Mucosa of descending colon (tissue), 3 donors: ENCODE data around the gene IFNGR2. TPM values are rescaled to one million over a fixed set of nuclear protein-coding genes. Genes with fewer than 3 reads are reported as not detected.
"Not testable (repeated sequence)": the region's sequence is repeated elsewhere in the genome, so short reads cannot be mapped to it uniquely, and the experiment has no call there.

ENCODE experiments used
- ATAC-seq: fragments of 200-7000 bp; cut with Tn5 transposase; one replicate; pipeline ENCODE4 v1.9.1; 2020; ENCODE audit warnings: mild to moderate bottlenecking, moderate library complexity
- DNase-seq, 3 donors: peaks; one replicate each; pipeline ENCODE4 v3.0.0-alpha.2; 2020
- H3K36me3 ChIP-seq: fragments of 200-600 bp; one replicate; pipeline ENCODE4 v1.8.0; 2021; ENCODE audit warnings: low read depth, mild to moderate bottlenecking
- H3K4me1 ChIP-seq: fragments of 200-600 bp; one replicate; pipeline ENCODE4 v1.8.0; 2021; ENCODE audit warnings: low read depth, mild to moderate bottlenecking
- H3K4me3 ChIP-seq: fragments of 200-600 bp; one replicate; pipeline ENCODE4 v1.8.0; 2021; ENCODE audit warnings: mild to moderate bottlenecking
- H3K9me3 ChIP-seq: fragments of 200-600 bp; one replicate; pipeline ENCODE4 v1.8.0; 2021; ENCODE audit warnings: mild to moderate bottlenecking
- CTCF ChIP-seq: fragments of 200-600 bp; IDR thresholded peaks from one replicate; pipeline ENCODE4 v1.8.0; 2022; ENCODE audit warnings: antibody characterized with exemption, mild to moderate bottlenecking
- intact Hi-C, 2 donors: fragments of 100-400 bp; cut with DNase I in 1 of 2; cut with micrococcal nuclease in 1 of 2; formaldehyde crosslinking; loops; one replicate each; pipeline versions ENCODE4 v1.11.0 to v1.11.1; 2022; cut with DNase I, micrococcal nuclease
- total RNA-seq, 3 donors: library from RNA; stranded (reverse); fragmentation: NEBNext Ultra II Directional in 2 of 3; extraction: Animal tissue kit (Norgen Biotek cat#: 25700) in 2 of 3; gene quantifications; one replicate each; pipeline versions ENCODE4 v1.2.1 to v1.2.4, GENCODE V29; 2021 to 2023
- donor health status: DM: no; HTN: no; CAD: no; lungs with moderate emphysema.
- donor health status: DM: no; HTN: no; CAD: no.
- donor health status: DM: no; HTN: yes; CAD: no.

IFNGR2 gene
- total RNA-seq, 3 donors from 2014 or later: 56.3 to 155 (median 87.8) TPM

- peaks cover 15% of the 10 kb centered on the region for H3K4me1 ChIP-seq
- DNase-seq (no peak), ATAC-seq (no peak)
- no peaks in the 10 kb centered on the region for H3K9me3 ChIP-seq
- TF ChIP-seq CTCF: no peak
- intact Hi-C loops: loop anchor here in 1 of 2 donors (5.0 kb wide), 1 partner anchor 33 kb away; no protein-coding TSS in a partner anchor
- no peaks in the 10 kb centered on the region for H3K36me3 ChIP-seq
- H3K4me3 ChIP-seq: no peak overlapping the region
Observed at GRCh38 chr21:33360281-33360680, 42.9 kb upstream of the IFNGR2 start.

DNA sequence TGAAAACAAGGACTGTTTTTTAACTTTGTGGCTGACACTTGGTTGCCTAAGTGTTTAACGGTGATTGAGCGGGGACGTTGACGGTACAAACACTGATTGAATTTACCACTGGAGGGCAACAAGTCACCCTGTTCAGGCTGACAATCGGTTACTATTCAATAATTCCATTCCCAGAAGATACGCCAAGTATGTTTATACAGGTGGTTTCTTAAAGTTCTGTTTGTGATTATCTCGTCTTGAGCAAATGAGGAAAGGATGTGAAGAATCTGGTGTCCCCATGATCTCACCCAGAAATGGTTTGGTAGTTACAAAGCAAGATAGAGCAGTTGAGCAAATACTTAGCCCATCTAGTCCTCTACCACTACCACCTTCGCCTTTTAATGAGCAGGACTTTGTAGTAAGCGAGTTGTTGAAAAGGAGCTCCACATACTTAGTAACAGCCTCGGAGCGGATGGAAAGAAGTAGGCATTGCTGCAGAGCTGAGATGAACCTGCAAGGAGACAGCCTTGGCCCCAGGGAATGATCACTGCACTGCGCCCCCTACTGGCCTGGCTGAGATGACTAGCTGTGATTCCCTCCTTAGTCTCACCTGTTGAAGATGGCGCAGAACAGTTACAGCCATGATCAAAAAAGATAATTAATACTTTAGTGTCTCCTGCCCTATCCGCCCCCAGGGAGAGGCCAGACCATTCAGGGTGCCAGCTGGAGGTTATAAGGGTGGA is 42.2 kb upstream of the IFNGR2 start:
- H3K36me3 ChIP-seq: no peaks in the 10 kb centered on the region
- H3K9me3 ChIP-seq: no peaks in the 10 kb centered on the region
- peak; percentile 90 for ATAC-seq
- TF ChIP-seq CTCF: peak; percentile 49
- intact Hi-C loops: loop anchor here in 1 of 2 donors (5.0 kb wide), 1 partner anchor 34 kb away; no protein-coding TSS in a partner anchor
- no peak overlapping the region for H3K4me3 ChIP-seq
- peaks cover 15% of the 10 kb centered on the region for H3K4me1 ChIP-seq
- DNase-seq: peak; percentile 85 to 93 (median 92)

DNA sequence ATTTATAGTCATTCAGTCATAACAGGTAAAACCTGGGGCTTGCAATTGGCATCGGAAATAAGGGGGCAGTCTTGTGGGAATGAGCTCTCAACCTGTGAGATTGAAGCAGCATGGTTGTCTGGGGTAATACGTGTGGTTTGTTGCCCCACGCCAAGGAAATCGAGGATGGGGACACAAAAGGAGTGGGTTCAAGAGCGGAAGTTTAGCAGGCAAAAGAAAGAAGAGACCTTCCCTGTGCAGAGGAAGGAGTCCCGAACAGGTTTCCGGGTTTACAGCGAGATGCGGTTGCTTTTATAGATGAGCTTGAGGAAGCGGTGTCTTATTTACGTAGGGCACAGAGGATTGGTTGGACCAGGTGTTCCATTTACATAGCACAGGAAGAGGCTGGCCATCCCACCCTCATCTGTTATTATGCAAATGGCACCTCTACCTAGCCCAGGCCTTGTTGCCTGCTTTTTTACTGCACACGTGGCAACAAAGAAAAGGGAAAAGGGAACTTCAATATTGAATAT is 41.1 kb upstream of the IFNGR2 start:
- Histone ChIP-seq H3K4me3 (no peak overlapping the region), H3K9me3 (peaks cover 5% of the 10 kb centered on the region), H3K4me1 (peaks cover 15% of the 10 kb centered on the region), H3K36me3 (no peaks in the 10 kb centered on the region)
- DNase-seq: peak in 1 of 3 donors; percentile 63
- peak; percentile 70 for ATAC-seq
- intact Hi-C loops: loop anchor here in 1 of 2 donors (5.0 kb wide), 1 partner anchor 35 kb away; no protein-coding TSS in a partner anchor
- no peak for TF ChIP-seq CTCF

- DNase-seq (peak in 2 of 3 donors; percentile 61 to 83), ATAC-seq (peak; percentile 65)
- Histone ChIP-seq H3K9me3 (peaks cover 17% of the 10 kb centered on the region), H3K4me1 (peaks cover 15% of the 10 kb centered on the region)
- H3K36me3 ChIP-seq, H3K4me3 ChIP-seq: not testable (repeated sequence)
- intact Hi-C loops: loop anchor here in 1 of 2 donors (5.0 kb wide), 1 partner anchor 37 kb away; no protein-coding TSS in a partner anchor
Observed at GRCh38 chr21:33363911-33364609, 39.2 kb upstream of the IFNGR2 start.

DNA sequence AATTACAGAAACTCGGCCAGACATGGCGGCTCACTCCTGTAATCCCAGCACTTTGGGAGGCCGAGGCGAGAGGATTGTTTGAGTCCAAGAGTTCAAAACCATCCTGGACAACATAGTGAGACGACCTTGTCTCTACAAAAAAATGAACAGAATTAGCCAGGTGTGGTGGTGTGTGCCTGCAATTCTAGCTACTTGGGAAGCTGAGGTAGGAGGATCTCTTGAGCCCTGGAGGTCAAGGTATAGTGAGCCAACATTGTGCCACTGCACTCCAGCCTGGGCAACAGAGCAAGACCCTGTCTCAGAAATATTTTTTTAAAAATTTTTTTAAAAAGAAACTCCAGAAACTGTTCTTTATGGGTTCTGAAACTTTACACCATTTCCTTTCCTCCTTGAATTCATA is 38.4 kb upstream of the IFNGR2 start:
- intact Hi-C loops: loop anchor here in 1 of 2 donors (5.0 kb wide), 1 partner anchor 38 kb away; no protein-coding TSS in a partner anchor
- H3K36me3 ChIP-seq: no peaks in the 10 kb centered on the region
- H3K4me1 ChIP-seq: peaks cover 15% of the 10 kb centered on the region
- H3K4me3 ChIP-seq: no peak overlapping the region
- DNase-seq: no peak
- TF ChIP-seq CTCF: no peak
- peaks cover 17% of the 10 kb centered on the region for H3K9me3 ChIP-seq
- no peak for ATAC-seq
